Stimulated activated CD8-positive, alpha-beta memory T cell treated with anti-CD3 and anti-CD28 coated beads, Interleukin-2, amount 100 ng/mL, for 1 hour (primary cell): ENCODE measurements around the gene FARP2.

Experiments
- DNase-seq, 2 donors: peaks; one replicate each; pipeline ENCODE4 v3.0.0-alpha.2; 2020; ENCODE audit warnings: low read depth in 2 of 2

Gene FARP2

DNA sequence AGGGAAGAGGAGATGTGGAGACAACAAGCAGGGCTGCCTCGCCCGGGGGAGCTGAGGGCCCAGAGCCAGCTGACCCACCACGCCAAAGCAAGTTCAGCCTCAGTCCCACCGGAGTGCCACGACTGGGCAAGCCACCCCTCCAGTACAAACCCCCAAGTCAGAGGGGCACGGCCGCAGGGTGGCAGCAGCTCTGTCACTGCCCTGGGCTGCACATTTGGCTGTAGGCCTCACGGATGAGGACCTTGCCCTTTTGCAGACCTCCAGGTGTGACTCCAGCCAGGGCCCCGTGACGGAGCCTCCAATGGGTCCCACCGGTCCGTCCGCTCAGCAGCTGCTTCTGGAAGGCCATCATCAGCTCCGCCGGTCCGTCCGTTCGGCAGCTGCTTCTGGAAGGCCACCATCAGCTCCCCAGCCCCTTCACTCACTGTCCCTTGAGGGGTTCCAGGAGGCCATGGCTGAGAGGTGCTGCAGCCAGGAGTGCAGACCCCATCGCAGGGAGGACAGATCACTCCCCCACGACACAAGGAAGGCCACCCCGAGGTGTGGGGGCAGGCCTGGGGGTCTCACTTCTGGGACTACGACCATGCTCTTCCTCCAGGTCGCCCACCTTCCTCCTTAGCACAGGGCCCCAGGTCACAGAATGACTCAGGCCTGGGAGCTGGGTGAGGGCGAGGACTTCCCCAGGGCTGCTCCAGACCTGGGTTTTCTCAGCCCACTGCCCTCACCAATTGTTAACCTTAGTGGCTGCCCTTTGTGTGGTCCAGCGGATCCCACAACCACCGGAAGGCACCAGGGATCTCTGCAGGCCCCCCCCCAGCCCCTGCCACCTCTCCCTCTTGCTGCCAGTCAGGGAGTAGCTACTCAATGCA is 176.9 kb downstream of the FARP2 start:
- DNase-seq = no peak

DNA sequence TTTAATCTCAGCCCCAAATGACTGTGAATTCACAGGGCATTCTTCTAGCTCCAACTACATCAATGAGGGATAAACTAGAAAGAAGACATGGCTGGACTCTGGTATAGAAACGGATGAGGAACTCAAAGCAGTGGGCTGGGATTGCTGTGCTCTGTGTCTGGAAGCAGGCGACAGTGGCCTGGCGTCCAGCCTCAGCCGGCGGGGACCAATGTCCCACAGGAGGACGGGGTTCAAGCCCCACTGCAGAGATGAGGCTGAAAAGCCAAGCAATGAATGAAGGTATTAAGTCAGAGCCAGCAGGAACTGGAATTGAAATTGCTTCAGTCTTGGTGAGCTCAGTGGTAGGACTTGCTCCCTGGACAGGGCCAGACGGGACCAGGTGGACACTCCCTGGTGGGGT is 178.2 kb downstream of the FARP2 start:
- no peak for DNase-seq

- DNase-seq = no peak
Observed at GRCh38 chr2:241534701-241535375, 178.8 kb downstream of the FARP2 start.

DNA sequence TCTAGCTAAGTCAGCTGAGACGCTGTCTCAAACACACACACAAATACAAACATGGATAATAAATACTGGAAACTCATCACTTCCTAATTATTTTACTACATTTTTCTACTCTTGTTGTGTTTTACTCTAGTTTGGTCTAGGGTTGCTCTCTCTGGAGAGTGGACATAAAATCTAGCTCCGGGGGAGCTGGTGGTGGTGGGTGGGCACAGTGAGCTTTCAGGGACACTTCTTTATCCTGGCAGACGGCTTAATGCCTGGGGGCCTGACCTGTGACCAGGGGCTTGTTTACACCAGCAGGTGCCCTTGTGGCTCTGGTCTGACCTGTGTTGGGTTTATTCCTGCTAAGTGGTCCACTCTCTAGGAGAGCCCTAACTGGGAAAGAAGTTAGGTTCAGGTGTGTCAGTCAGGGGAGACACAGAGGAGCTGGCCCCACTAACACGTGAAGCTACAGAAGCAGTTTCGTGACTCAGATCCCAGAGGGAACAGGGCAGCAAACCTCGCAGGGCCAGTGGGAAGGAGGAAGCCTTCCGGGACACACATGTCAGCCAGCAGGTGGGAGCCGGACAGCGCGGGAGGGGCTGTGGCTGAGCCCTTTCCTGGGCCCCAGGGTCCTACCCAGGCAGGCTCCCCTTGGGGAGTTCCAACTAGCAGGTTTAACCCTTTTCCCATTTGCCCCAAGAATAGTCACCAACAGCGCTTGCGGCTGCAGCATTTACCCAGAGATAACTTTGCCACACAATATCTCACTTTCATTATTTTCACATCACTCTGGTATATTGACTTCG is 180.0 kb downstream of the FARP2 start:
- no peak for DNase-seq

DNA sequence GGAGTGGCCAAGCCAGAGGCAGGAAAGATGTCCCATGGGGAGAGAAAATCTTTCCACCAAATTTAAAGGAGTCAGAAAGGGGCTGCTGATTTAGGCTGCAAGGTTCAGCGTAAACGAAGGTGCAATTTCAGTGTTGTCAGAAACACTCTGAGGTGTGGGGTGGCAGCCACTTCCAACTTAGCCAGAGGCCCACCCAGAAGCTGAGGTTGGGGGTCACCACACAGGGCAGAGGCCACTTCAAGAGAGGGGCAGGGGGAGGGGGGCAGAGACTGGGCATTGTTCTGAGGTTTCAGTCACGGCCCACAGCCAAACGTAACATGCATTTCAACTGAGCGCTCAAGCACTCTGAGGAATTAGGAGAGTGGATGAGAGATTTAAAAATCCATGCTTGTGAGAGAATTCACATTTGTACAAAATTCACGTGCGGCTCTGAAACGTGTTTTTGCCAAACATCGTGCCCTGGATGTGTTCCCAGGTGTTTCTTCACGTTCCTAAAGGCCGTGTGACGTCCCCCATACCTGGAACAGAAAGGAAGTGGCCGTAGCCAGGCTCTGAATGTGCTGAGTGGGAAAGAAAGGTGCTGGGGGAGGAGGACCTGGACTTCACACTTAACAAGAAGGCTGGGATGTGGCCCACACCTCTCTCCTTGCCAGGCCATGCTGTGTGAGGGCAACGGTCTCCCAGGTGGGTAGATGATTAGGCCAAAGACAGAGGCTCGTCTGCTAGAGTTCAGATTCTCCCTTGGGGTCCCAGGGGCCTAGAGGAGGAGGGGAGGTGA is 182.9 kb downstream of the FARP2 start:
- DNase-seq = no peak

DNA sequence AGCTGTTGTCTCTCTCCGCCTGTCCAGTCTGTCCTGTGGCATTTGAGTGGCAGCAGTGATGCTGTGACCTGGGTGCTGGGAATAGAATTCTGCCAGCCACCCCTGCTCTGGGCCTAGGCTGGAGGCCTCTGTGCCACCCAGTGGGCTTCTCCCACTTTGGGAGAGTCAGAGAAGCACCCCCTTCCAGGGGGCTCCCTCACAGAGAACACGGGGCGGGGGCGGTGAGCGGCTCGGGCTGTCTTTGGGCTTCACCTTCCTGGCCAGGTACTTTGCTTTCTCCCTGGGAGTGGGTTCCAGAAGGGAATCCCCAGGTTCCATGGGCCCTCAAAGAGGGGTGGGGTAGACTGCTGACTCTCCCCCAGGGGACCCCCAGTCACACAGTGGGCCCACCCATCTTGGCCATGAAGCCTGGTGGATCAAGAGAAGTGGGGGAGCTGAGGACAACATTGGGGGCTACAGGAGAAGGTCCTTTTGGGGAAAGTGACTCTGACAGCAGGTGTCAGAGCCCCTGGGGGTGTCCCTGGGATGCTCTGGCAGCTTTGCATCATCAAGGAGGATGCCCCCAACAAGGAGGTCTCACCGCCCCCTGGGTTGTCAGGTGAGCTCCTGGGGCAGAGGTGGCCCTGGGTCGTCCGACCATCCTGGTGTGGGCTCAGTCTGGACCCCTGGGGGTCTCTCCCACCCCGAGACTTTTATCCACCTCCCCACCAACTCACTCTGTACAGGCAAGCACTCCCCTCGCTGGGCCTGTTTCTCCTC is 183.7 kb downstream of the FARP2 start:
- DNase-seq = no peak

GRCh38 chr2:241540401-241540770 is 184.3 kb downstream of the FARP2 start:
- no peak for DNase-seq

- DNase-seq = peak; percentile 33 to 36
Observed at GRCh38 chr2:241540771-241541561, 184.9 kb downstream of the FARP2 start.

DNA sequence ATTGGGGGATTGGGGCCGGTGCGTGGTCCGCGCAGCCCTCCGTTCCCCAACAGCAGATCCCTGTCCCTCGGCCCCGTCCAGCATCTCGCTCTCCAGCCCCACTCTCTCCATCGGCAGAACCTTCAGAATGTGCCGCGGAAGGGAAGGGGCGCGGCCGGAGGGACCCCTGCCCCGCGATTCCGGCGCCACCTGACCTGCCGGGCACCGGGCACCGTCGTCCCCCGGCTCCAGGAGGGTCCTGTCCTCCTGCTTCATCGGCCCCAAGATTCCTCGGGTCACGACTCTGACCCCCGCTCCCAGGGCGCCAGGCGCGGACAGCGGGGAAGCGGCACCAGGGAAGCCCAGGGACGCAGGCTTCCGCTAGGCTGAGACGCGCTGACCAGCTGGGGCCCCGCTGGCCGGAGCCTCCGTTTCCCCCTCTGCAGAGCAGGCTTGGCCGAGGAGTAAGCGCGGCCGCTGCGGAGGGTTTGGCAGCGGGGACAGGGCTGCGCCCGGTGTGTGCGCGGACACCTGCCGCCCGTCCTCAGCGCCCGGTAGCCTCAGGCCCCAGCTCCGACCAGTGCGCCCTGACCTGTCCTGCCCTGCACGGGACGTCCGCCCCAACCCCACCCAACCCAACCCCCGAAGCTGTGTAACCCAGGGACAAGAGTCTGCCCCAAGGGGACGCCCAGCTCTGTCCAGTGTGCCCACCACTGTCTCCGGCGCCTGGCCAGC is 185.6 kb downstream of the FARP2 start:
- DNase-seq = no peak

DNA sequence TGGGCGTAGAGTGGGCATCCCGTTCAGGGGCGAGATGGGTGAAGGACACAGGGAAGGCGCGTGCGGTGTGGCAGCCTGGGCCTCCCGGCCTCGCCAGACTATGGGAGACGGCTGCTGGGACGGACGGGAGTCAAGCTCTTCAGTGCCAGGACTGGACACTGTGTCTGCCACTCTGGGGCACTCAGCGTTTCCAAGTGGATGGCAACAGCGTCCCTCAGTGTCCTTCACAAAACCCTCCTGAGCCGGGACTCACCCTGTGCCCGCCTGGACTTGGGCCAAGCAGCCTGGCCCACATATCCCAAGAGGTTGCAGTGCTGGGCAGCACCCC is 186.2 kb downstream of the FARP2 start:
- no peak for DNase-seq
